Measurements from ENCODE around the gene HSPA4. TPM values are rescaled to one million over a fixed set of nuclear protein-coding genes. Genes with fewer than 3 reads are reported as not detected.

HSPA4 gene
- total and polyA plus RNA-seq, 12 donors = 48.0 to 207 (median 96.8) TPM

- no peak overlapping the region for H3K27ac ChIP-seq
- H3K4me3 ChIP-seq = no peak overlapping the region
- TF ChIP-seq CTCF (IDR thresholded peaks at IDR 0.05) = no peak
- no peaks in the 10 kb centered on the region for H3K9me3 ChIP-seq (replicated peaks in 1 of 3)
- no peaks in the 10 kb centered on the region for H3K27me3 ChIP-seq
- H3K36me3 ChIP-seq (replicated peaks in 1 of 2) = no peaks in the 10 kb centered on the region
- no peaks in the 10 kb centered on the region for H3K4me1 ChIP-seq (replicated peaks in 1 of 2)
- intact Hi-C loops (cut with DNase I) = no loop called here
- WGBS, 4 donors = 82 to 95% (median 93%) methylated on average over 4 to 6 of the region's 6 CpGs
- DNase-seq = no peak
These were observed 99.2 kb downstream of the HSPA4 start for GRCh38 chr5:133150909-133151544.

- intact Hi-C loops (cut with DNase I) = no loop called here
These were observed 102.7 kb downstream of the HSPA4 start for GRCh38 chr5:133154274-133155075.

GRCh38 chr5:133155326-133155969 lies 103.6 kb downstream of the HSPA4 start:
- DNase-seq = no peak
- no peaks in the 10 kb centered on the region for H3K27me3 ChIP-seq
- 63 to 69% (median 67%) methylated on average over 4 of the region's 4 CpGs for WGBS, 4 donors
- H3K4me3 ChIP-seq = no peak overlapping the region
- no peaks in the 10 kb centered on the region for H3K9me3 ChIP-seq (replicated peaks in 1 of 3)
- H3K4me1 ChIP-seq (replicated peaks in 1 of 2) = no peaks in the 10 kb centered on the region
- intact Hi-C loops (cut with DNase I) = no loop called here
- no peaks in the 10 kb centered on the region for H3K36me3 ChIP-seq (replicated peaks in 1 of 2)
- TF ChIP-seq POLR2A (IDR thresholded peaks at IDR 0.05) (no peak), CTCF (IDR thresholded peaks at IDR 0.05) (no peak)
- H3K27ac ChIP-seq = no peak overlapping the region

More at GRCh38 chr5:133154274-133155075, 102.7 kb downstream of the HSPA4 start:
- H3K36me3 ChIP-seq (replicated peaks in 1 of 2) = no peaks in the 10 kb centered on the region
- no peaks in the 10 kb centered on the region for H3K27me3 ChIP-seq
- no peak overlapping the region for H3K4me3 ChIP-seq
- DNase-seq = no peak
- 87 to 95% (median 88%) methylated on average over 7 to 12 of the region's 12 CpGs for WGBS, 4 donors
- H3K9me3 ChIP-seq (replicated peaks in 1 of 3) = no peaks in the 10 kb centered on the region
- no peak overlapping the region for H3K27ac ChIP-seq
- H3K4me1 ChIP-seq (replicated peaks in 1 of 2) = no peaks in the 10 kb centered on the region
- TF ChIP-seq CTCF (IDR thresholded peaks at IDR 0.05) = no peak
- no peak for TF ChIP-seq POLR2A (IDR thresholded peaks at IDR 0.05)

Small RNA genes lying within 50 kb of the gene (small RNA-seq; reads per million reads assigned to genes)
- gene AC113410.1 = 0 reads per million in 2 donors
- 0 to 0.08 reads per million in 2 donors for gene AC113410.3

Other genes with a start within 250 kb of the HSPA4 start
- 1 to 10 TPM in 2 of 9 donors, under 1 TPM in 4, not detected in 3; 0.06 to 1.8 (median 0.53) TPM for gene SOWAHA, start 238.7 kb upstream of the HSPA4 start, total RNA-seq
- under 1 TPM; 0.17 to 0.90 (median 0.40) TPM for gene SOWAHA, start 238.7 kb upstream of the HSPA4 start, polyA plus RNA-seq
- gene SHROOM1, start 221.4 kb upstream of the HSPA4 start, total RNA-seq = 10 to 100 TPM in 1 of 9 donors, 1 to 10 TPM in 8; 1.9 to 10.3 (median 5.2) TPM
- gene SHROOM1, start 221.4 kb upstream of the HSPA4 start, polyA plus RNA-seq = 10 to 100 TPM in 1 of 3 donors, 1 to 10 TPM in 2; 1.3 to 18.3 (median 6.7) TPM
- gene GDF9, start 185.5 kb upstream of the HSPA4 start, total RNA-seq = 1 to 10 TPM in 2 of 9 donors, under 1 TPM in 7; 0.41 to 1.4 (median 0.70) TPM
- gene GDF9, start 185.5 kb upstream of the HSPA4 start, polyA plus RNA-seq = 1 to 10 TPM in 2 of 3 donors, under 1 TPM in 1; 0.88 to 1.0 (median 1.0) TPM
- gene UQCRQ, start 185.4 kb upstream of the HSPA4 start, total RNA-seq = 100 to 1,000 TPM; 141 to 807 (median 505) TPM
- 100 to 1,000 TPM; 263 to 729 (median 538) TPM for gene UQCRQ, start 185.4 kb upstream of the HSPA4 start, polyA plus RNA-seq
- gene LEAP2, start 178.3 kb upstream of the HSPA4 start, total RNA-seq = 1 to 10 TPM in 4 of 9 donors, under 1 TPM in 3, not detected in 2; 0.39 to 1.7 (median 1.1) TPM
- gene LEAP2, start 178.3 kb upstream of the HSPA4 start, polyA plus RNA-seq = 1 to 10 TPM in 2 of 3 donors, under 1 TPM in 1; 0.57 to 3.1 (median 1.8) TPM
- 100 to 1,000 TPM in 1 of 9 donors, 10 to 100 TPM in 8; 42.5 to 158 (median 91.0) TPM for gene AFF4, start 88.4 kb upstream of the HSPA4 start, total RNA-seq
- 100 to 1,000 TPM in 1 of 3 donors, 10 to 100 TPM in 1, 1 to 10 TPM in 1; 9.7 to 107 (median 14.6) TPM for gene AFF4, start 88.4 kb upstream of the HSPA4 start, polyA plus RNA-seq
- 10 to 100 TPM in 8 of 9 donors, 1 to 10 TPM in 1; 8.3 to 39.3 (median 18.2) TPM for gene ZCCHC10, start 25.5 kb upstream of the HSPA4 start, total RNA-seq
- gene ZCCHC10, start 25.5 kb upstream of the HSPA4 start, polyA plus RNA-seq = 10 to 100 TPM; 15.5 to 25.9 (median 20.6) TPM

Measured in adrenal gland (tissue), 12 donors.